ENCODE results near the gene OR10A4.

- no peak for TF ChIP-seq EP300 (IDR thresholded peaks at IDR 0.05; ENCODE audit: low read depth in 2 of 2, low read length in 2 of 2)
- no peak for TF ChIP-seq EP300 (CRISPR knock-in tag; IDR thresholded peaks at IDR 0.05; ENCODE audit: borderline replicate concordance)
- no peak for TF ChIP-seq RFX5 (IDR thresholded peaks at IDR 0.05; ENCODE audit: low read depth, low read length)
- no peak for TF ChIP-seq ZNF234 (CRISPR knock-in tag; conservative IDR thresholded peaks at IDR 0.05)
- TF ChIP-seq ZFP41 (CRISPR knock-in tag; IDR thresholded peaks at IDR 0.05; ENCODE audit: borderline replicate concordance): no peak
- TF ChIP-seq, protein P1, sequence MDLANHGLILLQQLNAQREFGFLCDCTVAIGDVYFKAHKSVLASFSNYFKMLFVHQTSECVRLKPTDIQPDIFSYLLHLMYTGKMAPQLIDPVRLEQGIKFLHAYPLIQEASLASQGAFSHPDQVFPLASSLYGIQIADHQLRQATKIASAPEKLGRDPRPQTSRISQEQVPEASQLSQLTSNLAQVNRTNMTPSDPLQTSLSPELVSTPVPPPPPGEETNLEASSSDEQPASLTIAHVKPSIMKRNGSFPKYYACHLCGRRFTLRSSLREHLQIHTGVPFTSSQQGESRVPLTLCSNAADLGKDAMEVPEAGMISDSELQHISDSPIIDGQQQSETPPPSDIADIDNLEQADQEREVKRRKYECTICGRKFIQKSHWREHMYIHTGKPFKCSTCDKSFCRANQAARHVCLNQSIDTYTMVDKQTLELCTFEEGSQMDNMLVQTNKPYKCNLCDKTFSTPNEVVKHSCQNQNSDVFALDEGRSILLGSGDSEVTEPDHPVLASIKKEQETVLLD (CRISPR knock-in tag; IDR thresholded peaks at IDR 0.05; ENCODE audit: low read depth): no peak
- TF ChIP-seq KDM1A (CRISPR knock-in tag; IDR thresholded peaks at IDR 0.05): no peak
- no peak for TF ChIP-seq MAX (IDR thresholded peaks at IDR 0.05)
- TF ChIP-seq CTCF (CRISPR knock-in tag; IDR thresholded peaks at IDR 0.05): no peak
- no peak for TF ChIP-seq RFX3 (CRISPR knock-in tag; IDR thresholded peaks at IDR 0.05)
- TF ChIP-seq CHD2 (IDR thresholded peaks at IDR 0.05; ENCODE audit: low read depth, low read length): no peak
- TF ChIP-seq ZNF138 (CRISPR knock-in tag; IDR thresholded peaks at IDR 0.05; ENCODE audit: low read depth): no peak
Observed at GRCh38 chr11:6926208-6927029, 50.0 kb downstream of the OR10A4 start, which contains the start of gene ZNF215.

Data from HepG2 (cell line).